ENCODE results near the gene SYTL3.
"Not testable (repeated sequence)": the region's sequence is repeated elsewhere in the genome, so short reads cannot be mapped to it uniquely, and the experiment has no call there.

Gene SYTL3

GRCh38 chr6:158697811-158698210 lies 48.0 kb downstream of the SYTL3 start:
- Histone ChIP-seq H3K4me1 (ENCODE audit: insufficient read depth, insufficient read length) (no peaks in the 10 kb centered on the region), H3K9me3 (ENCODE audit: insufficient read depth, low read length) (no peaks in the 10 kb centered on the region), H3K27me3 (ENCODE audit: insufficient read depth, insufficient read length) (no peaks in the 10 kb centered on the region), H3K9ac (ENCODE audit: insufficient read length, low read depth) (no peak overlapping the region), H3K36me3 (ENCODE audit: insufficient read depth, insufficient read length, low read length) (no peaks in the 10 kb centered on the region), H3K4me3 (ENCODE audit: insufficient read length, low read depth) (no peak overlapping the region)
- DNase-seq (ENCODE audit: low read depth, low spot score), result no peak
- TF ChIP-seq YY1 (IDR thresholded peaks at IDR 0.05; ENCODE audit: insufficient read depth, insufficient read length) (no peak), ZNF274 (IDR thresholded peaks at IDR 0.05; ENCODE audit: low read depth, low read length) (no peak), SUZ12 (IDR thresholded peaks at IDR 0.05; ENCODE audit: extremely low read depth, insufficient read depth, insufficient read length) (no peak)

- no peak for TF ChIP-seq ZNF274 (IDR thresholded peaks at IDR 0.05; ENCODE audit: low read depth, low read length)
- TF ChIP-seq SUZ12 (IDR thresholded peaks at IDR 0.05; ENCODE audit: extremely low read depth, insufficient read depth, insufficient read length), result no peak
- TF ChIP-seq YY1 (IDR thresholded peaks at IDR 0.05; ENCODE audit: insufficient read depth, insufficient read length), result no peak
- H3K27me3 ChIP-seq (ENCODE audit: insufficient read depth, insufficient read length), result no peaks in the 10 kb centered on the region
- no peak overlapping the region for H3K4me3 ChIP-seq (ENCODE audit: insufficient read length, low read depth)
Observed at GRCh38 chr6:158698931-158699330, 49.1 kb downstream of the SYTL3 start.

GRCh38 chr6:158701268-158701667 lies 51.4 kb downstream of the SYTL3 start:
- H3K27me3 ChIP-seq (ENCODE audit: insufficient read depth, insufficient read length); H3K9me3 ChIP-seq (ENCODE audit: insufficient read depth, low read length); H3K9ac ChIP-seq (ENCODE audit: insufficient read length, low read depth); H3K4me1 ChIP-seq (ENCODE audit: insufficient read depth, insufficient read length); DNase-seq (ENCODE audit: low read depth, low spot score); H3K4me3 ChIP-seq (ENCODE audit: insufficient read length, low read depth); H3K36me3 ChIP-seq (ENCODE audit: insufficient read depth, insufficient read length, low read length): not testable (repeated sequence)

More at GRCh38 chr6:158698931-158699330, 49.1 kb downstream of the SYTL3 start:
- H3K9me3 ChIP-seq (ENCODE audit: insufficient read depth, low read length), result no peaks in the 10 kb centered on the region
- no peak overlapping the region for H3K9ac ChIP-seq (ENCODE audit: insufficient read length, low read depth)
- DNase-seq (ENCODE audit: low read depth, low spot score), result no peak
- H3K4me1 ChIP-seq (ENCODE audit: insufficient read depth, insufficient read length), result peaks cover 2% of the 10 kb centered on the region
- no peaks in the 10 kb centered on the region for H3K36me3 ChIP-seq (ENCODE audit: insufficient read depth, insufficient read length, low read length)

- Histone ChIP-seq H3K4me3 (ENCODE audit: insufficient read length, low read depth) (no peak overlapping the region), H3K9ac (ENCODE audit: insufficient read length, low read depth) (no peak overlapping the region), H3K4me1 (ENCODE audit: insufficient read depth, insufficient read length) (peaks cover 5% of the 10 kb centered on the region), H3K27me3 (ENCODE audit: insufficient read depth, insufficient read length) (peaks cover 8% of the 10 kb centered on the region), H3K36me3 (ENCODE audit: insufficient read depth, insufficient read length, low read length) (no peaks in the 10 kb centered on the region), H3K9me3 (ENCODE audit: insufficient read depth, low read length) (no peaks in the 10 kb centered on the region)
- DNase-seq (ENCODE audit: low read depth, low spot score), result no peak
- TF ChIP-seq YY1 (IDR thresholded peaks at IDR 0.05; ENCODE audit: insufficient read depth, insufficient read length), result no peak
- no peak for TF ChIP-seq SUZ12 (IDR thresholded peaks at IDR 0.05; ENCODE audit: extremely low read depth, insufficient read depth, insufficient read length)
- TF ChIP-seq ZNF274 (IDR thresholded peaks at IDR 0.05; ENCODE audit: low read depth, low read length), result no peak
Observed at GRCh38 chr6:158703111-158703836, 53.4 kb downstream of the SYTL3 start.

GRCh38 chr6:158703837-158704822 lies 54.3 kb downstream of the SYTL3 start:
- DNase-seq (ENCODE audit: low read depth, low spot score), result no peak

GRCh38 chr6:158705386-158706126 lies 55.7 kb downstream of the SYTL3 start:
- no peak for DNase-seq (ENCODE audit: low read depth, low spot score)
- Histone ChIP-seq H3K27me3 (ENCODE audit: insufficient read depth, insufficient read length) (peaks cover 8% of the 10 kb centered on the region), H3K9ac (ENCODE audit: insufficient read length, low read depth) (no peak overlapping the region), H3K4me1 (ENCODE audit: insufficient read depth, insufficient read length) (peaks cover 5% of the 10 kb centered on the region), H3K36me3 (ENCODE audit: insufficient read depth, insufficient read length, low read length) (no peaks in the 10 kb centered on the region), H3K9me3 (ENCODE audit: insufficient read depth, low read length) (no peaks in the 10 kb centered on the region), H3K4me3 (ENCODE audit: insufficient read length, low read depth) (no peak overlapping the region)
- TF ChIP-seq YY1 (IDR thresholded peaks at IDR 0.05; ENCODE audit: insufficient read depth, insufficient read length), result no peak
- TF ChIP-seq SUZ12 (IDR thresholded peaks at IDR 0.05; ENCODE audit: extremely low read depth, insufficient read depth, insufficient read length), result no peak
- no peak for TF ChIP-seq ZNF274 (IDR thresholded peaks at IDR 0.05; ENCODE audit: low read depth, low read length)

More at GRCh38 chr6:158703837-158704822, 54.3 kb downstream of the SYTL3 start:
- Histone ChIP-seq H3K27me3 (ENCODE audit: insufficient read depth, insufficient read length) (peaks cover 8% of the 10 kb centered on the region), H3K4me1 (ENCODE audit: insufficient read depth, insufficient read length) (peaks cover 5% of the 10 kb centered on the region), H3K9me3 (ENCODE audit: insufficient read depth, low read length) (no peaks in the 10 kb centered on the region), H3K9ac (ENCODE audit: insufficient read length, low read depth) (peak overlapping the region; percentile 1), H3K36me3 (ENCODE audit: insufficient read depth, insufficient read length, low read length) (no peaks in the 10 kb centered on the region), H3K4me3 (ENCODE audit: insufficient read length, low read depth) (no peak overlapping the region)
- no peak for TF ChIP-seq SUZ12 (IDR thresholded peaks at IDR 0.05; ENCODE audit: extremely low read depth, insufficient read depth, insufficient read length)
- TF ChIP-seq ZNF274 (IDR thresholded peaks at IDR 0.05; ENCODE audit: low read depth, low read length), result no peak
- TF ChIP-seq YY1 (IDR thresholded peaks at IDR 0.05; ENCODE audit: insufficient read depth, insufficient read length), result no peak

Measured in NT2/D1 (cell line).